GM19452 (cell line): ENCODE data around the gene CNOT6.
A peak's percentile ranks its signal among the peaks of the same experiment; 100 is the strongest.
"Not testable (repeated sequence)": the region's sequence is repeated elsewhere in the genome, so short reads cannot be mapped to it uniquely, and the experiment has no call there.

Source experiments
- ATAC-seq: cut with Tn5 transposase; IDR thresholded peaks from one replicate; pipeline ENCODE4 v1.9.1; 2021; ENCODE audit not compliant: unreplicated experiment

CNOT6 gene

GRCh38 chr5:180515974-180516373 is 21.8 kb downstream of the CNOT6 start:
- not testable (repeated sequence) for ATAC-seq

- ATAC-seq: no peak
Measured at GRCh38 chr5:180516440-180516839, 22.3 kb downstream of the CNOT6 start.

- ATAC-seq: no peak
Measured at GRCh38 chr5:180519098-180519497, 24.9 kb downstream of the CNOT6 start.

DNA sequence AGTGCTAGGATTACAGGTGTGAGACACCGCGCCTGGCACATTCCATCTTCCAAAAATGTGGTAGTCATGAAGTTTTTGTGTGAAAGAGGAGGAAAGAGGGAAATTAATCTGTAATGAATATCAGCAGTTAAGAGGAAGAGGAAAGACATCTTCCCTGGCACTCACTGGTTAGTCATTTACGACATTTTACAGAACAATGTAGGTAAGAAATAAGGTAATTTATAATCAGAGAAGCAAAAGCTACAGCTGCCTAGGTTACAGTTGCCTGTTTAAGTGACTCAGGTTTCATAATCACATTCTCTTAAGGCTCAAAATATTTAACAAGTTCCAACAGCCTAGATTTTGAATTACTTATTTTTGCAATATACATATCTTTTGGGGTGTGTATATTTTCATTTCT is 26.9 kb downstream of the CNOT6 start:
- no peak for ATAC-seq

- no peak for ATAC-seq
Measured at GRCh38 chr5:180521591-180521990, 27.4 kb downstream of the CNOT6 start.

GRCh38 chr5:180522330-180522729 is 28.2 kb downstream of the CNOT6 start:
- no peak for ATAC-seq

DNA sequence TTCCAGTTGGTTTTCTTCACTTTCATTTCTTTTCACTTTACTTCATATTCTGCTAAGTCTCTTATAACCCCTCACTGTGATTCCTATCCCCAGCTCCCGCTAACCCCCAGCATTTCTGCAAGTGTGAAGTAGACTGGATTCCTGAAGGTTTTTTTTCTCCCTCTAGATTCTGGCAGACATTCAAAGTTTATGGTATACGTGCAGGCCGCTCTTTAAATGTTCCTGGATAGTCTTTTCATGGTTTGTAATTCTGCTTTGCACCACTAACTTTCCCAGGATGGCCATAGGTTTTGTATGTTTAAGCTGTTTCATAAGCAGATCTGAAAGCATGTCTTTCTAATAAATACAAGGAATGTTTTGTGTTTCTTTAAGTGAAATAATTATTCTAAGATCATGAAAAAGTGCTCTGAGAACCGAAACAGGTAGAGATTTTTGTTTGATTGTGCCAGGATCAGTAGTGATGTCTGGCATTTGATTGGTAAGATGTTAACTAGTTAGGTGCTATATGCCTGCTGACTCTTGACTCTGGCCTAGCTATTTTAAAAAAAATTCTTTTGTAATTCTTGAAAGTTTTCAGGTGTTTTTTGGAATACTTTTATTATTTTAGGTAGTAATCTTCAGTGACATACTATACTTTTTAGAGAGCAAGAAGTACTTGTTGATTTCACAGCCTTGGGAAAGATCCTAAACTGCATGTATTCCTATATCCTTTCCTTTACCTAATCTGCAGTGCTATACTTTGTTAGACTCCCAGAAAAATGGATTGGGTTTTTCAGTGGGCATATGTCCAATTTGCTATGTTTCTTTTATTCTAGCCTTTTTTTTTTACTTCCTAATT is 29.7 kb downstream of the CNOT6 start:
- no peak for ATAC-seq

GRCh38 chr5:180525399-180525798 is 31.2 kb downstream of the CNOT6 start:
- no peak for ATAC-seq

GRCh38 chr5:180526269-180526668 is 32.1 kb downstream of the CNOT6 start:
- ATAC-seq: no peak

DNA sequence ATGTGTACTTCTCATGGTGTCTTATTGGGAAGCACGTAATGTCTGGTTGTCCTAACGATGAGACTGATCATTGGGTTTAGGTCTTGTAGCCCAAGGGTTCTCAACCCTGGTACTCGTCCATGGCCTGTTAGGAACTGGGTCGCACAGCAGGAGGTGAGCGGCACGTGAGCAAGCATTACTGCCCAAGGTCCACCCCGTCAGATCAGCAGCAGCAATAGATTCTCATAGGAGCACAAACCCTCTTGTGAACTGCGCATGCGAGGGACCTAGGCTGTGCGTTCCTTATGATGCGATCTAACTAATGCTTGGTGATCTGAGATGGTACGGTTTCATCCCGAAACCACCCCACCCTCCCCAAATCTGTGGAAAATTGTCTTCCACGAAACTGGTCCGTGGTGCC is 33.5 kb downstream of the CNOT6 start:
- no peak for ATAC-seq

GRCh38 chr5:180531036-180531585 is 36.9 kb downstream of the CNOT6 start:
- ATAC-seq: not testable (repeated sequence)

DNA sequence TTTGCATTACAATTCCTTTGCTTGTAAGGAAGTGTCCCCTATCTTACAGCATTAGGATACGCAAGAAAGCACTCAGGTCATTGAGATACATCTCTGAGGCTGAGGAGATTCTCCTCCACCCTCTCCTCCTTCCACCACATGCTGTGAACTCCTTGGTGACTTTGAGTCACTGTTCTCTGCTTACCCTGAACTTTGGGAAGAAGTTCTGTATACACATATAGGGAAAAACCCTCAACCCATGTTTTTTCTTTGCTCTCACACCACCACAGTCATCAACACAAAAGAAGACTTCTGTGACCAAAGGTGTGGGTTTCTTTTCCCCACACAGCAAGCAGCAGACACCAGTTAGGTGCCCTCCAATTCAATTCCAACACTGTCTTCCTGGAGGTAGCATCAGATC is 38.1 kb downstream of the CNOT6 start:
- no peak for ATAC-seq

GRCh38 chr5:180533845-180534244 is 39.7 kb downstream of the CNOT6 start:
- ATAC-seq: no peak

DNA sequence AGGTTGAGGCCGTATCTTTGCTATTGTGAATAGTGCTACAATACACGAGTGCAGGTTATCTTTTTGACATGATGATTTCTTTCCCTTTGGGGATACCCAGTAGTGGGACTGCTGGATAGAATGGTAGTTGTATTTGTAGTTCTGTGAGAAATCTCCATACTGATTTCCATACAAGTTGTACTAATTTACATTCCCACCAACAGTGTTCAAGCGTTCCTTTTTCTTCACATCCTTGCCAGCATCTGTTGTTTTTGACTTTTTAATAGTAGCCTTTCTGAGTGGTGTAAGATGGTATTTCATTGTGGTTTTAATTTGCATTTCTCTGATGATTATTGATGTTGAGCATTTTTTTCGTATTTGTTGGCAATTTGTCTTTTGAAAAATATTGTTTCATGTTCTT is 41.4 kb downstream of the CNOT6 start:
- no peak for ATAC-seq

- ATAC-seq: peak; percentile 78
Measured at GRCh38 chr5:180540050-180540694, 46.0 kb downstream of the CNOT6 start.

GRCh38 chr5:180541710-180542109 is 47.5 kb downstream of the CNOT6 start:
- no peak for ATAC-seq

DNA sequence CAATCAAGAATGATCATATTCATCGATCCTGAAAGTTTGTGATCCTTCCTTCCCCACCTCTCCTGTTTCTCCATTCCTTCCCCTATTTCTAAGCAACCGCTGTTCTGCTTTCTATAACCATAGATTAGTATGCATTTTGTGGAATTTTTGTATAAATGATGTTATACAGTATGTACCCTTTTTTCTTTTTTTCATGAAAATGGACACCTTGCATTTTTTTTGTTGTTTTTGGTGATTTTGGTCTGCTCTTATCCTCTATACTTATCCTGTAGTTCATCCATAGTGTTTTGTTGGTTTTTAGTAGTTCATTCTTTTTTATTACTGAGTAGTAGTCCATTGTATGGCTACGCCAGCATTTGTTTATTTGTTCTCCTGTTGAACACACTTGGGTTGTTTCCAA is 51.1 kb downstream of the CNOT6 start:
- ATAC-seq: no peak

DNA sequence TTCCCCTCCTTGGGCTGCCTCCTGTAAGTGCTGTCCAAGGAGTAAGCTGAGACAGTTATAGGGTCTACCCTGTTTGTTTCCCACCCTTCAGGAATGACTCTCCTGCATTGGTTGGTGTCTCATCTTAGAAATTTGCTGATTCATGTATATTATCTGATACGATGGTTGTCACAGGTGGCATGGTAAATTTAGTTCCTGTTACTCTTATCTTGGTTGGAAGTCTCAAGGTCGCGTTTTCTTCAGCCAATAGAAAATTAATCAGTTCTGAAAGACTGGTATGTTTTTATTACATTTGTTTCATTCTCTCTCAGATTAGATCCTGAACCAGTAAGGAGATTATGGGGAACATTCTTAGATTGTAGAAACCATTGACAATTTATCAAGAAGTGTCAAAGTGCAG is 54.4 kb downstream of the CNOT6 start:
- ATAC-seq: no peak

DNA sequence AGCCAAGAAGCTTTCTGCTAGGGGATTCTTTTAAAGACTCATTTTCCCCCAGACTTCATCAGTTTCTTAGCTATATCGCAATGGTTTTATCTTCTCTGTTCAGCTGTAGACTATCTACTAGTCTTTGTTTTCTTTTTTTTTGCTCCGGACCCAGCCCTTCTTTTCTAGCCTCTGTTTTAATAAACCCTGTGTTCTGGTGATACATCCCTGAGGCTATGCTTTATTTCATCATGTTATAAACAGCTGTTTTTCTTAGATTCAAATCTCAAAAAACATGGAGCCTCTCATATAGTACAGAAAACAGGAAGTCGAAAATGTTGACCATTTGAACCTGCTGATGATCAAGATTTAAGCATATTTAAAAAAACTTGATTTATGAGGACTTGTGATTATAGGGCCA is 59.4 kb downstream of the CNOT6 start:
- ATAC-seq: no peak

GRCh38 chr5:180555168-180555921 is 61.2 kb downstream of the CNOT6 start:
- no peak for ATAC-seq

DNA sequence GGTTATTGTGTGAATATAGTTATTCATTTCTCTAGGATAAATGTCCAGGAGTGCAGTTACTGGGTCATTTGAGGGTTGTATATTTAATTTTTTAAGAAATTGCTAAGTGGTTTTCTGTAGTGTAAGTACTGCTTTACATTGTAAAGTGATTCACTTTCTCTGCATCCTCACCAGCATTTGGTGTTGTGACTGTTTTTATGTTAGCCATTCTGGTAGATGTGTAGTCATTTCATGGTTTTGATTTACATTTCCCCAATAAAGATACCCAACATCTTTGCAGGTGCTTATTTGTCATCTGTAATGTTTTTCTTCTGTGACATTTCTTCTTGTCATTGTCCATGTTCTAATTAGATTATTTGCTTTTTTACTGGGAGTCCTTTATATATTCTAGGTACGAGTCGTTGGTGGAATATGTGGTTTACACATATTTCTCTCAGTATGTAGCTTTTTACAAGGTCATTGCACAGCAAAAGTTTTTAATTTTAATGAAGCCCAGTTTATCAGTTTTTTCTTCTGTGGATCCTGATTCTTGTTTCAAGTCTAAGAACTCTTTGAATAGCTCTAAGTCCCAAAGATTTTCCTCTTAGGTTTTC is 63.1 kb downstream of the CNOT6 start:
- ATAC-seq: no peak
